Cortex of kidney (tissue), 1 donor: ENCODE data around the gene NANP.

Experiments used
- DNase-seq: peaks from one replicate; lab custom pipeline; 2025; lab: John Stamatoyannopoulos, UW

NANP gene

GRCh38 chr20:25571240-25571639 is 52.6 kb downstream of the NANP start:
- DNase-seq = no peak

DNA sequence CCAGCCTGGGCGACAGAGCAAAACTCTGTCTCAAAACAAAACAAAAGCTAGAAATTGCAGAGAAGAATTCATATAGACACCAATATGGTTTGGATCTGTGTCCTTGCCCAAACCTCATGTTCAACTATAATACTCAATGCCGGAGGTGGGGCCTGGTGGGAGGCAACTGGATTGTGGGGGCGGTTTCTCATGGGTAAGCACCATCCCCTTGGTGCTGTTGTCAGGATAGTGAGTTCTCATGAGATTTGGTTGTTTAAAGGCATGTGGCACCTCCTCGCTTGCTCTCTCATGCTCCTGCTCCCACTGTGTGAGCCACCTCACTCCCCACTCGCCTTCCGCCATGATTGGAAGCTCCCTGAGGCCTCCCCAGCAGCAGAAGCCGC is 53.7 kb downstream of the NANP start:
- no peak for DNase-seq

DNA sequence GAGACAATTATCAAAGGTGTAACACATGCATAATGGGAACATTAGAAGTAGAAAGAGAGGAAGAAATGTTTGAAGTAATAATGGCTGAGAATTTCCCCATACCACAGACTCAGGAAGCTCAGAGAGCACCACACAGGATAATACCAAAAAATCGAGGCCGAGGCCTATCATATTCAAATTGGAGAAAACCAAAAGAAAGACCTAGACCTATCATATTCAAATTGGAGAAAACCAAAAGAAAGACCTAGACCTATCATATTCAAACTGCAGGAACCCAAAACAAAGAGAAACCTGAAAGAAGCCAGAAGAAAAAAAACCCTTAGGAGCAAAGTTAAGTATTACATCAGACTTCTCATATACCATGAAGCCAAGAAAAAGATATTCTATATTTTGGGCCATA is 56.5 kb downstream of the NANP start:
- DNase-seq = no peak

DNA sequence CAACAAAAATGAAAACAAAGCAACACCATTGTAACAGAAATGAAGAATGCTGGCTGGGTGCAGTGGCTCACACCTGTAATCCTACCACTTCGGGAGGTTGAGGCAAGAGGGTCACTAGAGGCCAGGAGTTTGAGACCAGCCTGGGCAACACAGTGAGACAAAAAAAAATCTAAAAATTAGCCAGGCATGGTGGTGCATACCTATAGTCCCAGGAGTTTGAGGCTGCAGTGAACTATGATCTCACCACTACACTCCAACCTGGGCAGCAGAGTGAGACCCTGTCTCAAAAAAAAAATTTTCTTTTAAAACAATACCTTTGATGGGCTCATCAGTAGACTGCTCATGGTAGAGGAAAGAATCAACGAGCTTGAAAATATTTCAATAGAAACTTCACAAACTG is 57.0 kb downstream of the NANP start:
- no peak for DNase-seq

- DNase-seq = no peak
Observed at GRCh38 chr20:25565578-25566157, 58.1 kb downstream of the NANP start.

GRCh38 chr20:25563876-25564275 is 59.9 kb downstream of the NANP start:
- no peak for DNase-seq

GRCh38 chr20:25563362-25563761 is 60.5 kb downstream of the NANP start:
- no peak for DNase-seq
